ENCODE measurements around the gene KLHDC4.

Gene KLHDC4

GRCh38 chr16:87715231-87715630, 50.6 kb downstream of the KLHDC4 start:
- Histone ChIP-seq H3K36me3 (ENCODE audit: insufficient read depth, low read length) (peaks cover 88% of the 10 kb centered on the region), H2AFZ (ENCODE audit: low read depth, low read length) (no peak overlapping the region), H3K27me3 (ENCODE audit: insufficient read depth, low read length, poor library complexity) (no peaks in the 10 kb centered on the region), H3K27ac (ENCODE audit: low read length) (no peak overlapping the region), H3K4me2 (ENCODE audit: insufficient read depth, low read length) (no peak overlapping the region), H3K9me3 (ENCODE audit: insufficient read depth, low read length, severe bottlenecking) (no peaks in the 10 kb centered on the region), H3K4me1 (ENCODE audit: insufficient read depth, low read length) (no peaks in the 10 kb centered on the region), H3K4me3 (ENCODE audit: low read depth in 1 of 2, low read length in 2 of 2) (no peak overlapping the region), H3K9ac (ENCODE audit: low read depth, low read length) (no peak overlapping the region), H4K20me1 (ENCODE audit: insufficient read depth, low read length) (peaks cover 28% of the 10 kb centered on the region), H3K79me2 (ENCODE audit: insufficient read depth, low read length) (peaks cover 3% of the 10 kb centered on the region; the same call in 1 of the 2 replicates)
- ATAC-seq (ENCODE audit: insufficient read depth, low read depth) = no peak
- no peak for DNase-seq
- TF ChIP-seq, protein P1, sequence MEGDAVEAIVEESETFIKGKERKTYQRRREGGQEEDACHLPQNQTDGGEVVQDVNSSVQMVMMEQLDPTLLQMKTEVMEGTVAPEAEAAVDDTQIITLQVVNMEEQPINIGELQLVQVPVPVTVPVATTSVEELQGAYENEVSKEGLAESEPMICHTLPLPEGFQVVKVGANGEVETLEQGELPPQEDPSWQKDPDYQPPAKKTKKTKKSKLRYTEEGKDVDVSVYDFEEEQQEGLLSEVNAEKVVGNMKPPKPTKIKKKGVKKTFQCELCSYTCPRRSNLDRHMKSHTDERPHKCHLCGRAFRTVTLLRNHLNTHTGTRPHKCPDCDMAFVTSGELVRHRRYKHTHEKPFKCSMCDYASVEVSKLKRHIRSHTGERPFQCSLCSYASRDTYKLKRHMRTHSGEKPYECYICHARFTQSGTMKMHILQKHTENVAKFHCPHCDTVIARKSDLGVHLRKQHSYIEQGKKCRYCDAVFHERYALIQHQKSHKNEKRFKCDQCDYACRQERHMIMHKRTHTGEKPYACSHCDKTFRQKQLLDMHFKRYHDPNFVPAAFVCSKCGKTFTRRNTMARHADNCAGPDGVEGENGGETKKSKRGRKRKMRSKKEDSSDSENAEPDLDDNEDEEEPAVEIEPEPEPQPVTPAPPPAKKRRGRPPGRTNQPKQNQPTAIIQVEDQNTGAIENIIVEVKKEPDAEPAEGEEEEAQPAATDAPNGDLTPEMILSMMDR (IDR thresholded peaks at IDR 0.05; ENCODE audit: borderline replicate concordance, extremely low read depth, low read length, poor library complexity, severe bottlenecking) = no peak
- TF ChIP-seq EZH2 (IDR thresholded peaks at IDR 0.05; ENCODE audit: borderline replicate concordance, low read depth, low read length, severe bottlenecking) = no peak

- TF ChIP-seq, protein P1 (IDR thresholded peaks at IDR 0.05; ENCODE audit: borderline replicate concordance, extremely low read depth, low read length, poor library complexity, severe bottlenecking) = no peak
- no peak for TF ChIP-seq EZH2 (IDR thresholded peaks at IDR 0.05; ENCODE audit: borderline replicate concordance, low read depth, low read length, severe bottlenecking)
- Histone ChIP-seq H3K79me2 (ENCODE audit: insufficient read depth, low read length) (no peaks in the 10 kb centered on the region; the same call in 1 of the 2 replicates), H3K27me3 (ENCODE audit: insufficient read depth, low read length, poor library complexity) (no peaks in the 10 kb centered on the region), H4K20me1 (ENCODE audit: insufficient read depth, low read length) (peaks cover 34% of the 10 kb centered on the region), H3K36me3 (ENCODE audit: insufficient read depth, low read length) (peaks cover 91% of the 10 kb centered on the region), H3K9me3 (ENCODE audit: insufficient read depth, low read length, severe bottlenecking) (no peaks in the 10 kb centered on the region), H3K4me2 (ENCODE audit: insufficient read depth, low read length) (no peak overlapping the region), H3K4me3 (ENCODE audit: low read depth in 1 of 2, low read length in 2 of 2) (no peak overlapping the region), H3K27ac (ENCODE audit: low read length) (no peak overlapping the region), H2AFZ (ENCODE audit: low read depth, low read length) (no peak overlapping the region), H3K4me1 (ENCODE audit: insufficient read depth, low read length) (no peaks in the 10 kb centered on the region), H3K9ac (ENCODE audit: low read depth, low read length) (no peak overlapping the region)
- ATAC-seq (ENCODE audit: insufficient read depth, low read depth) (no peak), DNase-seq (no peak)
Observed at GRCh38 chr16:87713451-87714229, 52.1 kb downstream of the KLHDC4 start.

GRCh38 chr16:87712184-87712762, 53.5 kb downstream of the KLHDC4 start:
- Histone ChIP-seq H3K9ac (ENCODE audit: low read depth, low read length) (no peak overlapping the region), H3K79me2 (ENCODE audit: insufficient read depth, low read length) (peaks cover 4% of the 10 kb centered on the region; the same call in 1 of the 2 replicates), H3K27ac (ENCODE audit: low read length) (no peak overlapping the region), H3K4me1 (ENCODE audit: insufficient read depth, low read length) (no peaks in the 10 kb centered on the region), H3K4me2 (ENCODE audit: insufficient read depth, low read length) (no peak overlapping the region), H3K36me3 (ENCODE audit: insufficient read depth, low read length) (peaks cover 97% of the 10 kb centered on the region), H3K4me3 (ENCODE audit: low read depth in 1 of 2, low read length in 2 of 2) (no peak overlapping the region), H4K20me1 (ENCODE audit: insufficient read depth, low read length) (peaks cover 31% of the 10 kb centered on the region), H3K9me3 (ENCODE audit: insufficient read depth, low read length, severe bottlenecking) (no peaks in the 10 kb centered on the region), H3K27me3 (ENCODE audit: insufficient read depth, low read length, poor library complexity) (no peaks in the 10 kb centered on the region), H2AFZ (ENCODE audit: low read depth, low read length) (no peak overlapping the region)
- TF ChIP-seq, protein P1 (IDR thresholded peaks at IDR 0.05; ENCODE audit: borderline replicate concordance, extremely low read depth, low read length, poor library complexity, severe bottlenecking) = no peak
- TF ChIP-seq EZH2 (IDR thresholded peaks at IDR 0.05; ENCODE audit: borderline replicate concordance, low read depth, low read length, severe bottlenecking) = no peak
- DNase-seq = no peak
- no peak for ATAC-seq (ENCODE audit: insufficient read depth, low read depth)

Data from DND-41 (cell line).